Glutamatergic neuron (in vitro differentiated cells): ENCODE results near the gene SATB1. TPM values are rescaled to one million over a fixed set of nuclear protein-coding genes. Genes with fewer than 3 reads are reported as not detected.

ENCODE experiments used
- DNase-seq: peaks from one replicate; pipeline ENCODE4 v3.0.0; 2022
- H3K27ac Mint-ChIP-seq: one replicate; pipeline ENCODE4 v1.8.0; 2020; ENCODE audit warnings: mild to moderate bottlenecking, mixed read lengths, inconsistent platforms; ENCODE audit not compliant: unreplicated experiment
- H3K27me3 Mint-ChIP-seq: one replicate; pipeline ENCODE4 v1.8.0; 2020; ENCODE audit warnings: mild to moderate bottlenecking, moderate library complexity, mixed read lengths, inconsistent platforms; ENCODE audit not compliant: unreplicated experiment
- H3K36me3 Mint-ChIP-seq: one replicate; pipeline ENCODE4 v1.8.0; 2020; ENCODE audit warnings: mild to moderate bottlenecking, mixed read lengths, inconsistent platforms; ENCODE audit not compliant: unreplicated experiment
- H3K4me1 Mint-ChIP-seq: one replicate; pipeline ENCODE4 v1.8.0; 2020; ENCODE audit warnings: mild to moderate bottlenecking, low read depth, mixed read lengths, inconsistent platforms; ENCODE audit not compliant: unreplicated experiment
- H3K4me3 Mint-ChIP-seq: one replicate; pipeline ENCODE4 v1.8.0; 2020; ENCODE audit warnings: mild to moderate bottlenecking, mixed read lengths, inconsistent platforms; ENCODE audit not compliant: unreplicated experiment
- H3K9me3 Mint-ChIP-seq: one replicate; pipeline ENCODE4 v1.8.0; 2020; ENCODE audit warnings: mild to moderate bottlenecking, moderate library complexity, mixed read lengths, inconsistent platforms; ENCODE audit not compliant: unreplicated experiment
- total RNA-seq: library from RNA; stranded (reverse); fragmentation: NEBNext Ultra II Directional; extraction: Animal tissue kit (Norgen Biotek cat#: 25700); gene quantifications from one replicate; pipeline ENCODE4 v1.2.1, GENCODE V29; 2021; ENCODE audit not compliant: unreplicated experiment
- TF ChIP-seq, protein P1 (sequence below): fragments of 200-600 bp; sonication (generic); IDR thresholded peaks from one replicate; pipeline ENCODE4 v1.5.0; 2021; ENCODE audit not compliant: partially characterized antibody, unreplicated experiment

SATB1 gene
- total RNA-seq, 1 donor from 2014 or later = 80.5 TPM

DNA sequence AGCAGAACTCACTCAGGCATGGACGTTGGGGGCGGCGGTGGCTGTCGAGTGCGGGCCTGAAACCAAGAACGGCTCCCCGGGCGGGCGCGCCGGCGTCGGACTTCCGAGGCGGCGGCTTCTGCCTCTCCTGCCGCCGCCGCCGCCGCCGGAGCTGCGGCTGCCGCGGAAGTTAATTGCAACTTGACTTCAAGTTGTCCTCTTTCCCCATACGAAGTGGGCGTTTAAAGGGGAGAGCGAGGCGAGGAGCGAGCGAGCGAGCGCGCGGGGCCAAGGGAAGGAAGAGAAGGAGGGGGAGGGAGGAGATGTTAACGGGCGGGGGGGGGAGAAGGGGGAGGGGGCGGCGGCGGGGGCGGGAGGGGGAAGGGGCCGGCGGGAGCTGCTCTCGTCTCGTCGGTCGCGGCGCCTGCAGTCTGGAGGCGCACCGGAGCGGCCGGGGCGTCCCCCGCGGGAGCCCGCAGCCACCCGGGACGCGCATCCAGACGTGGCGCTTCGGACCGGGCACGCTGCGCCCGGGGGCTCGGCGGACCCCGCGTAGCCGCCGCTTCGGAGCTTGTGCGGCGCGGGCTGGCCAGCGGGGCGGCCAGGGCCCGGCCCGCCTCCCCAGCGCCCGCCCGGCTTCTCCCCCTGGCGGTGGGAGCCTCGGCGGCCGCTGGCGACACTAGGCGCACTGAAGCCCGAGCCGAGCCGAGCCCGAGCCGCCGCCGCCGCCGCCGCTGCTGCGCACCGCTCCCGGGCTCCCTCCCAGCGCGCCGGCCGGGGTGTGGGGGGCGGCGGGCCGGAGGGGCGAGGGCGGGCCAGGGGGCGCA lies 19.7 kb upstream of the SATB1 start:
- Mint-ChIP-seq H3K27ac (no peak overlapping the region), H3K4me1 (peaks cover 7% of the 10 kb centered on the region), H3K27me3 (peaks cover 18% of the 10 kb centered on the region), H3K36me3 (peaks cover 8% of the 10 kb centered on the region), H3K4me3 (peak overlapping the region; percentile 94), H3K9me3 (peaks cover 7% of the 10 kb centered on the region)
- TF ChIP-seq, protein P1, sequence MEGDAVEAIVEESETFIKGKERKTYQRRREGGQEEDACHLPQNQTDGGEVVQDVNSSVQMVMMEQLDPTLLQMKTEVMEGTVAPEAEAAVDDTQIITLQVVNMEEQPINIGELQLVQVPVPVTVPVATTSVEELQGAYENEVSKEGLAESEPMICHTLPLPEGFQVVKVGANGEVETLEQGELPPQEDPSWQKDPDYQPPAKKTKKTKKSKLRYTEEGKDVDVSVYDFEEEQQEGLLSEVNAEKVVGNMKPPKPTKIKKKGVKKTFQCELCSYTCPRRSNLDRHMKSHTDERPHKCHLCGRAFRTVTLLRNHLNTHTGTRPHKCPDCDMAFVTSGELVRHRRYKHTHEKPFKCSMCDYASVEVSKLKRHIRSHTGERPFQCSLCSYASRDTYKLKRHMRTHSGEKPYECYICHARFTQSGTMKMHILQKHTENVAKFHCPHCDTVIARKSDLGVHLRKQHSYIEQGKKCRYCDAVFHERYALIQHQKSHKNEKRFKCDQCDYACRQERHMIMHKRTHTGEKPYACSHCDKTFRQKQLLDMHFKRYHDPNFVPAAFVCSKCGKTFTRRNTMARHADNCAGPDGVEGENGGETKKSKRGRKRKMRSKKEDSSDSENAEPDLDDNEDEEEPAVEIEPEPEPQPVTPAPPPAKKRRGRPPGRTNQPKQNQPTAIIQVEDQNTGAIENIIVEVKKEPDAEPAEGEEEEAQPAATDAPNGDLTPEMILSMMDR = no peak
- DNase-seq = peak; percentile 88

DNA sequence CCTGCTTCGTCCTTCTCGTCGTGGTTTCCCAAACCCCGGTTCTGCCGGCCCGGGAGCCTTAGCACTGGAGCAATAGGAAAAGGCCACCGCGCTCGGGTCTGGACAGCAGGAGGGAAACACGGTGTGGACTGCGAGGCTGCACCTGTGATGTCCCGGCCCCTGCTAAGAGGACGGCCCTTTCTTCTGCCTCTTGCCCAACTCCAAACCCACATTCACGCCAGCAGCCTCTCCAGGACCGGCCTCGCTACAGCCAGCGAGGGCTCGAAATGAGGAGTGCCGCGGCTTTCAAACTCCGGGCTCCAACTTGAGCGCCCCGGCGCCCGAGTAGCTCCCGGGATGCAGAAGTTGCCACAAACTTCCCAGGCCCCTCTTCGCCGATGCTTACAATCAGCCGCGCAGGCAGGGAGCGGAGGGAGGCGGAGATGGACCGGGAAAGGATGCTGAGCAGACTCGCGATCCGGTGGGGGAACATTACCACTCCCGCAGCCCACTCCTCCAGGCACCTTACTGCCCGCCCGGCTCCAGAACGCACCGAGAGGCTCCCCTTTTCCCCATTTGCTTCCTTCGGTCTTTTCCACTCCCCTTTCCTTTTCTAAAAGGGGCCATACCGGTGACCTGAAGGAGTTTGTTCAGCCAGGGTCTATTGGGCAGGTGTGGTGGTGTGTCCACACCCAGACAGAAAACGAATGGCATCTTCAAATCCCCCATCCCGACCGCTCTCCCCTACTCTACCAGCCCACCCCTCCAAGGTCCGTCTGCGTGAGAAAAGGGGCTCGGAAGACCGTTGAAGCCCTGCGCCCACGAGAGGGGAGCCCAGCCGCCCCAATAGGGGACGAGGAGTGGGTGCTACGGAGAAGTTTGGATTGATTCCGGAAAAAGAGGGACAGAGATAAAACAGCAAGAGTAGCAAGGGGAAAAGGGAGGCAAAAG lies 18.8 kb upstream of the SATB1 start:
- Mint-ChIP-seq H3K27me3 (peaks cover 15% of the 10 kb centered on the region), H3K4me3 (peak overlapping the region; percentile 94), H3K27ac (no peak overlapping the region), H3K36me3 (peaks cover 2% of the 10 kb centered on the region), H3K9me3 (peaks cover 7% of the 10 kb centered on the region), H3K4me1 (peaks cover 9% of the 10 kb centered on the region)
- peak; percentile 32 for DNase-seq
- TF ChIP-seq, protein P1 = no peak

DNA sequence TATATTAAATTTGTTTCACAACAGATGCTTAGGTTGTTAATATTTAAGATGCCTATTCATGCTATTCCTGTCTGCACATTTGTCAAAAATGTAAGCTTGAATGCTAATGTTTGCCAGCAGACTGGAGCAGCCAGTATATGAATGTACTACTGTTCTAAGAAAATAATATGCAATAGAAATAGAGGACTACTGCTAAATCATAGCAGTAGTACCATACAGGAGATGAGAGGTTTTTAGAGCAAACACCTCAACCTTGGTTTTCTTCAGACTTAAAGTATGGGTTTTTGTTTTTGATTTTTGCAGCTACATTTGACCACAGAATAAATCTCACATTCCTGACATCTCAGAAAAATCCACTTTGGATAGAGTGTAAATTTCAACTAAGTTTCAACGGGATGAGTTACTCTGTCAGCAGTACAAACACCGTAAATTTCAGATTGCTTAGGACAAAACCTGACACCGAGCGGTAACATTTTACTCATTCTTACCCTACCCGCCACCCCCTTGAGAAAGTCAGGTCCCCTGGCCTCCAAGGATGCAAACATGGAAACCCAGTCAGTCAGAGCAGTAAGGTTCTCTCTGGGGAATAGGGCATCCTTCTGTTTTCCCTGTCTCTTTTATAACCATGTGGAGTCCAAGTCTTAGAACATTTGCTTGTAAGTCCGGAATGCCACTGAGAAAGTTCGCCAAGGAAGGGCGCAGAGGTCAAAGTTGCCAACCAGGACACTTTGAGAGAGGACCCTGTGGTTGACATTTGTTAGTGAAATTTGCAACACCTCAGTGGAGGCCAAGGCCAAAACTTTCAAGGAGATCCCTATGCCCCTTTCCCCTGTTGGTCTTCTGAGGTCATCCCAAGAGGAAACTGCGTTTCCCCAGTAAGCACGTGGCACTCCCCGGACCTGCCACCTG lies 17.9 kb upstream of the SATB1 start:
- Mint-ChIP-seq H3K4me1 (peaks cover 12% of the 10 kb centered on the region), H3K9me3 (peaks cover 7% of the 10 kb centered on the region), H3K36me3 (no peaks in the 10 kb centered on the region), H3K27ac (no peak overlapping the region), H3K27me3 (peaks cover 15% of the 10 kb centered on the region), H3K4me3 (peak overlapping the region; percentile 94)
- no peak for DNase-seq
- TF ChIP-seq, protein P1 = no peak

DNA sequence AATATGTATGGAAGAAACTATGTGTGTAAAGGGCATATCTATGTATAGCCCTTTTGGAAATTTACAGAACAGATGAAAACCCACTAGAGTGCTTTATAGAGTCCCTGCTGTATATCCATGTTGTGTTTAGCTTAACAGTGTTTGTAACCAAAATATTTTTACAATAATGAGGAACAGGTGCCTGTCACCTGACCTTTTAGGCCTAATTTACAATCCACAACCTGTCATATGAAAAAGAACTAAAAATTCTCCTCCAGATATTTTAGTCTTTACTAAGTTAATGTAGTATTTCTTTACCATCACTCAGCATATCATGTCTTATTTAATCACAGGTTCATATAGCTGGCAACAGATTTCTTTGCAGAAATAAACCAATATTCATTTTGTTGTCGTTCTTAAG lies 16.4 kb upstream of the SATB1 start:
- peaks cover 15% of the 10 kb centered on the region for H3K27me3 Mint-ChIP-seq

More for the DNA sequence above, 16.4 kb upstream of the SATB1 start:
- no peak overlapping the region for H3K27ac Mint-ChIP-seq
- no peak overlapping the region for H3K4me3 Mint-ChIP-seq
- H3K4me1 Mint-ChIP-seq = peaks cover 12% of the 10 kb centered on the region
- H3K36me3 Mint-ChIP-seq = no peaks in the 10 kb centered on the region
- no peak for DNase-seq
- TF ChIP-seq, protein P1 = no peak
- peaks cover 7% of the 10 kb centered on the region for H3K9me3 Mint-ChIP-seq
